GM23338 (cell line): ENCODE measurements around the gene NFAT5. TPM values are rescaled to one million over a fixed set of nuclear protein-coding genes. Genes with fewer than 3 reads are reported as not detected.

Experiments used
- ATAC-seq: fragments of 200-7000 bp; cut with Tn5 transposase; 3 replicates; pipeline ENCODE4 v1.9.1; 2020
- DNase-seq: peaks from one replicate; pipeline ENCODE4 v3.0.0-alpha.2; 2015; ENCODE audit warnings: low spot score
- H2AFZ ChIP-seq: fragments of 200-600 bp; sonication (generic); 2 replicates; pipeline ENCODE4 v1.8.0; 2016; ENCODE audit warnings: antibody characterized with exemption, mild to moderate bottlenecking, moderate library complexity
- H3F3A ChIP-seq: fragments of 200-600 bp; sonication (generic); replicated peaks from 2 replicates; pipeline ENCODE4 v1.8.0; 2017; ENCODE audit warnings: antibody characterized with exemption, mixed run types, low read depth
- H3K27ac ChIP-seq: fragments of 200-600 bp; sonication (generic); 2 replicates; pipeline ENCODE4 v1.6.1; 2016; ENCODE audit warnings: low read depth
- H3K27me3 ChIP-seq: fragments of 200-600 bp; sonication (generic); 2 replicates; pipeline ENCODE4 v1.8.0; 2016; ENCODE audit warnings: mild to moderate bottlenecking, mixed run types, moderate library complexity; ENCODE audit not compliant: insufficient read depth
- H3K36me3 ChIP-seq: fragments of 200-600 bp; sonication (generic); 2 replicates; pipeline ENCODE4 v1.8.0; 2016; ENCODE audit warnings: mild to moderate bottlenecking; ENCODE audit not compliant: insufficient read depth
- H3K4me1 ChIP-seq: fragments of 200-600 bp; sonication (generic); 2 replicates; pipeline ENCODE4 v1.8.0; 2016; ENCODE audit warnings: mild to moderate bottlenecking, moderate library complexity; ENCODE audit not compliant: insufficient read depth
- H3K4me2 ChIP-seq: fragments of 200-600 bp; sonication (generic); 2 replicates; pipeline ENCODE4 v1.7.1; 2017; ENCODE audit warnings: mixed run types
- H3K4me3 ChIP-seq: fragments of 200-600 bp; sonication (generic); 2 replicates; pipeline ENCODE4 v1.6.1; 2016; ENCODE audit warnings: mixed run types
- H3K79me2 ChIP-seq: fragments of 200-600 bp; sonication (generic); replicated peaks from 2 replicates; pipeline ENCODE4 v1.8.0; 2017; ENCODE audit warnings: mild to moderate bottlenecking; ENCODE audit not compliant: insufficient read depth
- H3K9me2 ChIP-seq: fragments of 200-600 bp; sonication (generic); 2 replicates; pipeline ENCODE4 v1.8.0; 2017; ENCODE audit not compliant: insufficient read depth
- H4K20me1 ChIP-seq: fragments of 200-600 bp; sonication (generic); replicated peaks from 2 replicates; pipeline ENCODE4 v1.8.0; 2017; ENCODE audit warnings: mild to moderate bottlenecking; ENCODE audit not compliant: insufficient read depth
- H3K27ac Mint-ChIP-seq: 2 replicates; pipeline ENCODE4 v1.8.0; 2020; ENCODE audit warnings: inconsistent platforms, mild to moderate bottlenecking, moderate library complexity, mixed read lengths
- H3K27me3 Mint-ChIP-seq: 3 replicates; pipeline ENCODE4 v1.8.0; 2022; ENCODE audit warnings: low read depth, mild to moderate bottlenecking, moderate library complexity, mixed read lengths, inconsistent platforms; ENCODE audit not compliant: insufficient read depth, poor library complexity
- H3K36me3 Mint-ChIP-seq: 3 replicates; pipeline ENCODE4 v1.8.0; 2021; ENCODE audit warnings: low read depth, mild to moderate bottlenecking, inconsistent platforms, moderate library complexity, mixed read lengths
- H3K4me1 Mint-ChIP-seq: 3 replicates; pipeline ENCODE4 v1.8.0; 2020; ENCODE audit warnings: mild to moderate bottlenecking, inconsistent platforms, mixed read lengths
- H3K4me3 Mint-ChIP-seq: 3 replicates; pipeline ENCODE4 v1.8.0; 2021; ENCODE audit warnings: moderate library complexity, mild to moderate bottlenecking, inconsistent platforms, mixed read lengths
- H3K9me3 Mint-ChIP-seq: 3 replicates; pipeline ENCODE4 v1.8.0; 2020; ENCODE audit warnings: moderate library complexity, mild to moderate bottlenecking, inconsistent platforms, mixed read lengths
- CREB1 ChIP-seq: fragments of 250-450 bp; sonication (Bioruptor Pico); IDR thresholded peaks from 2 replicates; pipeline ENCODE4 v1.5.0; 2020; ENCODE audit warnings: low read depth, mild to moderate bottlenecking, moderate library complexity
- CTCF ChIP-seq, 2 experiments: fragments of 200-600 bp in 1 of 2; sonication (generic) in 1 of 2; conservative IDR thresholded peaks; 2 replicates each; pipeline versions ENCODE4 v1.5.1 to v1.6.1; 2016 to 2017; ENCODE audit warnings: antibody characterized with exemption in 2 of 2, low read depth in 2 of 2, mild to moderate bottlenecking in 2 of 2, moderate library complexity in 1 of 2
- EZH2 ChIP-seq: fragments of 200-600 bp; sonication (generic); IDR thresholded peaks from one replicate; pipeline ENCODE4 v1.8.0; 2017; ENCODE audit warnings: antibody characterized with exemption, mild to moderate bottlenecking, low read depth; ENCODE audit not compliant: unreplicated experiment
- EZH2phosphoT487 ChIP-seq: fragments of 200-600 bp; sonication (generic); IDR thresholded peaks from one replicate; pipeline ENCODE4 v1.8.1; 2018; ENCODE audit warnings: antibody characterized with exemption; ENCODE audit not compliant: unreplicated experiment
- JUNB ChIP-seq: IDR thresholded peaks from one replicate; pipeline ENCODE4 v1.6.1; 2016; ENCODE audit warnings: antibody characterized with exemption; ENCODE audit not compliant: unreplicated experiment
- NANOG ChIP-seq: IDR thresholded peaks from 2 replicates; pipeline ENCODE4 v1.6.1; 2016; ENCODE audit warnings: antibody characterized with exemption, borderline replicate concordance
- POLR2AphosphoS5 ChIP-seq: IDR thresholded peaks from 2 replicates; pipeline ENCODE4 v1.6.1; 2016; ENCODE audit warnings: antibody characterized with exemption, low read depth
- REST ChIP-seq: IDR thresholded peaks from one replicate; pipeline ENCODE4 v1.6.1; 2018; ENCODE audit warnings: antibody characterized with exemption; ENCODE audit not compliant: unreplicated experiment
- STAT1 ChIP-seq: IDR thresholded peaks from one replicate; pipeline ENCODE4 v1.6.1; 2016; ENCODE audit warnings: antibody characterized with exemption; ENCODE audit not compliant: unreplicated experiment
- ZNF114 ChIP-seq: fragments of 250-450 bp; sonication (Bioruptor Pico); IDR thresholded peaks from 2 replicates; pipeline ENCODE4 v1.5.0; 2020; ENCODE audit warnings: mild to moderate bottlenecking, moderate library complexity
- ZNF331 ChIP-seq: fragments of 250-450 bp; sonication (Bioruptor Pico); IDR thresholded peaks from 2 replicates; pipeline ENCODE4 v1.5.0; 2020; ENCODE audit warnings: low read depth, mild to moderate bottlenecking, moderate library complexity
- polyA plus RNA-seq: library from polyadenylated mRNA; unstranded; fragments of >200 nt; fragmentation: Nextera tagmentation; extraction: Ambion mirVana; gene quantifications from 2 replicates; pipeline ENCODE4 v1.2.1, GENCODE V29; 2016
- total RNA-seq: library from RNA; depleted of rRNA; stranded (reverse); fragments of >200 nt; shearing (Covaris generic); gene quantifications from 2 replicates; pipeline ENCODE4 v1.2.3, GENCODE V29; 2014
- TF ChIP-seq, protein P1 (sequence below): fragments of 250-450 bp; sonication (Bioruptor Pico); IDR thresholded peaks from 2 replicates; pipeline ENCODE4 v1.5.0; 2020; ENCODE audit warnings: mild to moderate bottlenecking, moderate library complexity
- TF ChIP-seq, protein P2 (sequence below): IDR thresholded peaks from 2 replicates; pipeline ENCODE4 v1.6.1; 2016; ENCODE audit warnings: antibody characterized with exemption

Gene NFAT5
- total and polyA plus RNA-seq, 2 experiments from 2014 or later = 10.6 to 27.0 TPM

DNA sequence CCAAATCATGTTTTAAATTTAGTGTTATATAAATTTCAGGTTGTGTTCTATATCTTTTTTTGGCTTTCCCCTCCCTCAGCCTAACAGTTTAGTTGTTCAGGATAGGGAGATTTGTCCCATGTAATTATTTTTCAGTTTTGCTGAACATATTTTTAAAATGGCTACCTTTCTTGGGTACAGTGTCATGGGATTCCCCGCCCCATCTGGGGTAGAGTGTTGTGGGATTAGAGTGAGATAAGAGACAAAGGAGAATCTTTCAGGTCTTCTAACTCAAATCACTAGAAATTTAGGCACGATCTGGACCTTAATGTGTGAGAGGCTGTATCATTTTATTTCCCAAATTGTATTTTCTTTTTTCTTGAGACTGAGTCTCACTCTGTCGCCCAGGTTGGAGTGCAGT lies 24.8 kb downstream of the NFAT5 start:
- Histone ChIP-seq H3K4me1 (no peaks in the 10 kb centered on the region), H3K4me2 (no peak overlapping the region), H3F3A (no peaks in the 10 kb centered on the region), H2AFZ (no peak overlapping the region), H3K27ac (no peak overlapping the region), H4K20me1 (peaks cover 15% of the 10 kb centered on the region), H3K4me3 (no peak overlapping the region), H3K36me3 (no peaks in the 10 kb centered on the region), H3K27me3 (no peaks in the 10 kb centered on the region), H3K9me2 (no peaks in the 10 kb centered on the region), H3K79me2 (peaks cover 62% of the 10 kb centered on the region)
- Mint-ChIP-seq H3K27ac (no peak overlapping the region; the same call in 1 of the 2 replicates), H3K4me3 (no peak overlapping the region), H3K36me3 (no peaks in the 10 kb centered on the region), H3K4me1 (no peaks in the 10 kb centered on the region; the same call in 2 of the 3 replicates), H3K9me3 (no peaks in the 10 kb centered on the region), H3K27me3 (no peaks in the 10 kb centered on the region)
- TF ChIP-seq, protein P1, sequence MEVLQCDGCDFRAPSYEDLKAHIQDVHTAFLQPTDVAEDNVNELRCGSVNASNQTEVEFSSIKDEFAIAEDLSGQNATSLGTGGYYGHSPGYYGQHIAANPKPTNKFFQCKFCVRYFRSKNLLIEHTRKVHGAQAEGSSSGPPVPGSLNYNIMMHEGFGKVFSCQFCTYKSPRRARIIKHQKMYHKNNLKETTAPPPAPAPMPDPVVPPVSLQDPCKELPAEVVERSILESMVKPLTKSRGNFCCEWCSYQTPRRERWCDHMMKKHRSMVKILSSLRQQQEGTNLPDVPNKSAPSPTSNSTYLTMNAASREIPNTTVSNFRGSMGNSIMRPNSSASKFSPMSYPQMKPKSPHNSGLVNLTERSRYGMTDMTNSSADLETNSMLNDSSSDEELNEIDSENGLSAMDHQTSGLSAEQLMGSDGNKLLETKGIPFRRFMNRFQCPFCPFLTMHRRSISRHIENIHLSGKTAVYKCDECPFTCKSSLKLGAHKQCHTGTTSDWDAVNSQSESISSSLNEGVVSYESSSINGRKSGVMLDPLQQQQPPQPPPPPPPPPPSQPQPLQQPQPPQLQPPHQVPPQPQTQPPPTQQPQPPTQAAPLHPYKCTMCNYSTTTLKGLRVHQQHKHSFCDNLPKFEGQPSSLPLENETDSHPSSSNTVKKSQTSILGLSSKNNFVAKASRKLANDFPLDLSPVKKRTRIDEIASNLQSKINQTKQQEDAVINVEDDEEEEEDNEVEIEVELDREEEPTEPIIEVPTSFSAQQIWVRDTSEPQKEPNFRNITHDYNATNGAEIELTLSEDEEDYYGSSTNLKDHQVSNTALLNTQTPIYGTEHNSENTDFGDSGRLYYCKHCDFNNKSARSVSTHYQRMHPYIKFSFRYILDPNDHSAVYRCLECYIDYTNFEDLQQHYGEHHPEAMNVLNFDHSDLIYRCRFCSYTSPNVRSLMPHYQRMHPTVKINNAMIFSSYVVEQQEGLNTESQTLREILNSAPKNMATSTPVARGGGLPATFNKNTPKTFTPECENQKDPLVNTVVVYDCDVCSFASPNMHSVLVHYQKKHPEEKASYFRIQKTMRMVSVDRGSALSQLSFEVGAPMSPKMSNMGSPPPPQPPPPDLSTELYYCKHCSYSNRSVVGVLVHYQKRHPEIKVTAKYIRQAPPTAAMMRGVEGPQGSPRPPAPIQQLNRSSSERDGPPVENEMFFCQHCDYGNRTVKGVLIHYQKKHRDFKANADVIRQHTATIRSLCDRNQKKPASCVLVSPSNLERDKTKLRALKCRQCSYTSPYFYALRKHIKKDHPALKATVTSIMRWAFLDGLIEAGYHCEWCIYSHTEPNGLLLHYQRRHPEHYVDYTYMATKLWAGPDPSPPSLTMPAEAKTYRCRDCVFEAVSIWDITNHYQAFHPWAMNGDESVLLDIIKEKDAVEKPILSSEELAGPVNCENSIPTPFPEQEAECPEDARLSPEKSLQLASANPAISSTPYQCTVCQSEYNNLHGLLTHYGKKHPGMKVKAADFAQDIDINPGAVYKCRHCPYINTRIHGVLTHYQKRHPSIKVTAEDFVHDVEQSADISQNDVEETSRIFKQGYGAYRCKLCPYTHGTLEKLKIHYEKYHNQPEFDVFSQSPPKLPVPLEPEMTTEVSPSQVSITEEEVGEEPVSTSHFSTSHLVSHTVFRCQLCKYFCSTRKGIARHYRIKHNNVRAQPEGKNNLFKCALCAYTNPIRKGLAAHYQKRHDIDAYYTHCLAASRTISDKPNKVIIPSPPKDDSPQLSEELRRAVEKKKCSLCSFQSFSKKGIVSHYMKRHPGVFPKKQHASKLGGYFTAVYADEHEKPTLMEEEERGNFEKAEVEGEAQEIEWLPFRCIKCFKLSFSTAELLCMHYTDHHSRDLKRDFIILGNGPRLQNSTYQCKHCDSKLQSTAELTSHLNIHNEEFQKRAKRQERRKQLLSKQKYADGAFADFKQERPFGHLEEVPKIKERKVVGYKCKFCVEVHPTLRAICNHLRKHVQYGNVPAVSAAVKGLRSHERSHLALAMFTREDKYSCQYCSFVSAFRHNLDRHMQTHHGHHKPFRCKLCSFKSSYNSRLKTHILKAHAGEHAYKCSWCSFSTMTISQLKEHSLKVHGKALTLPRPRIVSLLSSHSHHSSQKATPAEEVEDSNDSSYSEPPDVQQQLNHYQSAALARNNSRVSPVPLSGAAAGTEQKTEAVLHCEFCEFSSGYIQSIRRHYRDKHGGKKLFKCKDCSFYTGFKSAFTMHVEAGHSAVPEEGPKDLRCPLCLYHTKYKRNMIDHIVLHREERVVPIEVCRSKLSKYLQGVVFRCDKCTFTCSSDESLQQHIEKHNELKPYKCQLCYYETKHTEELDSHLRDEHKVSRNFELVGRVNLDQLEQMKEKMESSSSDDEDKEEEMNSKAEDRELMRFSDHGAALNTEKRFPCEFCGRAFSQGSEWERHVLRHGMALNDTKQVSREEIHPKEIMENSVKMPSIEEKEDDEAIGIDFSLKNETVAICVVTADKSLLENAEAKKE = no peak
- TF ChIP-seq CREB1 (no peak), ZNF114 (CRISPR knock-in tag) (no peak), REST (no peak), EZH2phosphoT487 (no peak), ZNF331 (CRISPR knock-in tag) (no peak), POLR2AphosphoS5 (no peak), JUNB (no peak), NANOG (no peak), STAT1 (no peak), CTCF (conservative IDR thresholded peaks at IDR 0.05; ENCODE audit: low read depth in 2 of 2) (no peak), EZH2 (no peak)
- TF ChIP-seq, protein P2, sequence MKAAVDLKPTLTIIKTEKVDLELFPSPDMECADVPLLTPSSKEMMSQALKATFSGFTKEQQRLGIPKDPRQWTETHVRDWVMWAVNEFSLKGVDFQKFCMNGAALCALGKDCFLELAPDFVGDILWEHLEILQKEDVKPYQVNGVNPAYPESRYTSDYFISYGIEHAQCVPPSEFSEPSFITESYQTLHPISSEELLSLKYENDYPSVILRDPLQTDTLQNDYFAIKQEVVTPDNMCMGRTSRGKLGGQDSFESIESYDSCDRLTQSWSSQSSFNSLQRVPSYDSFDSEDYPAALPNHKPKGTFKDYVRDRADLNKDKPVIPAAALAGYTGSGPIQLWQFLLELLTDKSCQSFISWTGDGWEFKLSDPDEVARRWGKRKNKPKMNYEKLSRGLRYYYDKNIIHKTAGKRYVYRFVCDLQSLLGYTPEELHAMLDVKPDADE = no peak
- ATAC-seq (no peak), DNase-seq (no peak)
